Measurements from ENCODE around the gene PRPF31. TPM values are rescaled to one million over a fixed set of nuclear protein-coding genes. Genes with fewer than 3 reads are reported as not detected.

PRPF31 gene
- total and polyA plus RNA-seq, 8 donors: 14.4 to 47.1 (median 21.0) TPM

DNA sequence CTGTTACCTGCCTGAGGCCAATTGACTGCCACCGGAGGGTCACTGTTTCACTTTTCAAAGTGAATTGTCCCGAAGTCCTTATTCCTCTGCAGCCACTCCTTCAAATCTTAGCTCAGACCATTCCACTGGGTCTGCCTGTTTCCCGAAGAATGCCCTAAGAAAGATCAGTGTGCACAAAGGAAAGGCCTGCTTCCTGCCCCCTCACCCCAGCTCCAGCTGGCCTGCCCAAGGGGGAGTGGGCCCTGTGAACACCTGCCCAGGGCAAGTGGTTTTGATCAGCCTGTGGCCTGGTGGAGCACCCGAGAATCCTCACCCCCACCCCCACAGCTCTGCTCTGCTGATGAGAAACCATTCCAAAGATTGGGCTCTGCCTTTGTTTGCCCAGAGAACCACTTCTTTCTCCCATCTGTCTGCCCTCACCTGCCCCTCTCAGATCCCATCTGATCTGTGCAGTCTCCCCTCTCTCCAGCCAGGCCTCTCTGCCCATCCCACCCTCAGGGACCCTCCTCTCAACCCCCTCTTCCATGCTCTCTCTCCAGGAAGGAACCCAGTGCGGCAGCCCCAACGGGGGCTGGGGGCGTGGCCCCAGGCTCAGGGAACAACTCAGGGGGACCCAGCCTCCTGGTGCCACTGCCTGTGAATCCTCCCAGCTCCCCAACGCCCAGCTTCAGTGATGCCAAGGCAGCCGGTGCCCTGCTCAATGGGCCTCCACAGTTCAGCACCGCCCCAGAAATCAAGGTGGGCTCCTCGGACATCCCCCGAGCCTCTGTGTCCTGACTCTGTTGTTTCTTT lies 33.7 kb downstream of the PRPF31 start:
- Histone ChIP-seq H3K4me1 (no peaks in the 10 kb centered on the region), H3K9me3 (no peaks in the 10 kb centered on the region), H3K27me3 (no peaks in the 10 kb centered on the region), H3K4me3 (no peak overlapping the region), H3K36me3 (peaks cover 4 to 78% (median 63%) of the 10 kb centered on the region in 3 donors), H3K27ac (no peak overlapping the region)
- TF ChIP-seq, protein P1, sequence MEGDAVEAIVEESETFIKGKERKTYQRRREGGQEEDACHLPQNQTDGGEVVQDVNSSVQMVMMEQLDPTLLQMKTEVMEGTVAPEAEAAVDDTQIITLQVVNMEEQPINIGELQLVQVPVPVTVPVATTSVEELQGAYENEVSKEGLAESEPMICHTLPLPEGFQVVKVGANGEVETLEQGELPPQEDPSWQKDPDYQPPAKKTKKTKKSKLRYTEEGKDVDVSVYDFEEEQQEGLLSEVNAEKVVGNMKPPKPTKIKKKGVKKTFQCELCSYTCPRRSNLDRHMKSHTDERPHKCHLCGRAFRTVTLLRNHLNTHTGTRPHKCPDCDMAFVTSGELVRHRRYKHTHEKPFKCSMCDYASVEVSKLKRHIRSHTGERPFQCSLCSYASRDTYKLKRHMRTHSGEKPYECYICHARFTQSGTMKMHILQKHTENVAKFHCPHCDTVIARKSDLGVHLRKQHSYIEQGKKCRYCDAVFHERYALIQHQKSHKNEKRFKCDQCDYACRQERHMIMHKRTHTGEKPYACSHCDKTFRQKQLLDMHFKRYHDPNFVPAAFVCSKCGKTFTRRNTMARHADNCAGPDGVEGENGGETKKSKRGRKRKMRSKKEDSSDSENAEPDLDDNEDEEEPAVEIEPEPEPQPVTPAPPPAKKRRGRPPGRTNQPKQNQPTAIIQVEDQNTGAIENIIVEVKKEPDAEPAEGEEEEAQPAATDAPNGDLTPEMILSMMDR (IDR thresholded peaks at IDR 0.05): no peak
- intact Hi-C loops (cut with DNase I): no loop called here
- no peak for DNase-seq
- FAIRE-seq: no peak
- ATAC-seq: no peak
- WGBS, 2 donors: 83 to 89% methylated on average over 12 of the region's 12 CpGs

DNA sequence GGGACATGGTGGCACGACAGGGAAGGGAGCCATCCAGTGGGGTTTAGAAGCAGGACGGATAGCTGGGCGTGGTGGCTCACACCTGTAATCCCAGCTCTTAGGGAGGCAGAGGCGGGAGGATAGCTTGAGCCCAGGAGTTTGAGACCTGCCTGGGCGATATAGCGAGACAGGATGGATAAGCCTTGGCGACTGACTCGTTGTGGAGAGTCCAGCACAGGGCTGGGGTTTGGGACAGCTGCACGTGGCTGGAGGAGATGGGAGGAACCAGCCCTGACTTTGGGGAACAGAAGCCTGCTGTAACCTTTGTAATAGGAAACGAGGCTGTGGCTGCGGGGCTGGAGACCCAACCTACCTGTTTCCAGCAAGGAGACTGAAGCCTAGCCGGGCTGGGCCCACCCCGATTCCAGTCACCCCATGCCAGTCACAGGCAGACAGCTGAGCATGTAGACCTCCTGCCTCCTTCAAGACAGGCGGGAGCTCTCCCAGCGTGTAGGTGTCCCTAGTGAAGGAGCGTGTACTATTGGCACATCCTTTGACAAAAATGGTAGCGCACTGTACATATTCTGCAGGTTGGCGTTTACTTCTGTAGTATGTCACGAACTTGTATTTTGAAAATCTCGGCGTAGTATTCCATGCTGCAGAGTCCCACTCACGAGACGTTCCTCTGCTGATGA lies 35.9 kb downstream of the PRPF31 start:
- Histone ChIP-seq H3K27ac (no peak overlapping the region), H3K9me3 (no peaks in the 10 kb centered on the region), H3K27me3 (no peaks in the 10 kb centered on the region), H3K4me1 (no peaks in the 10 kb centered on the region), H3K36me3 (peaks cover 7 to 78% (median 53%) of the 10 kb centered on the region in 3 donors), H3K4me3 (no peak overlapping the region)
- ATAC-seq (no peak), DNase-seq (no peak), FAIRE-seq (no peak)
- WGBS, 2 donors: 83 to 86% methylated on average over 23 of the region's 23 CpGs
- intact Hi-C loops (cut with DNase I): no loop called here
- TF ChIP-seq, protein P1 (IDR thresholded peaks at IDR 0.05): no peak

DNA sequence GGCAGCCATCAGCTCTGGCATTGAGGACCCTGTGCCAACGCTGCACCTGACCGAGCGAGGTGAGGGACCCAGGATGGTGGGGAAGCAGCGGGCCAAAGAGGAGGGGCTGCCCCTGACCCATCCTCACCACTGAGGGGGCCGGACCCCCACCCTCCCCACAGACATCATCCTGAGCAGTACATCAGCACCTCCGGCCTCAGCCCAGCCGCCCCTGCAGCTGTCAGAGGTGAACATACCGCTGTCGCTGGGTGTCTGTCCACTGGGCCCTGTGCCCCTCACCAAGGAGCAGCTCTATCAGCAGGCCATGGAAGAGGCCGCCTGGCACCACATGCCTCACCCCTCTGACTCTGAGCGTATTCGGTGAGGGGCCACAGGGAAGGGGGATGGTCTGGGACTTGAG lies 36.7 kb downstream of the PRPF31 start:
- no peak for DNase-seq
- intact Hi-C loops (cut with DNase I): no loop called here
- H3K4me3 ChIP-seq: no peak overlapping the region
- no peak overlapping the region for H3K27ac ChIP-seq
- H3K36me3 ChIP-seq: peaks cover 8 to 78% (median 49%) of the 10 kb centered on the region in 3 donors
- FAIRE-seq: no peak
- no peaks in the 10 kb centered on the region for H3K9me3 ChIP-seq
- no peak for ATAC-seq
- H3K4me1 ChIP-seq: no peaks in the 10 kb centered on the region
- H3K27me3 ChIP-seq: no peaks in the 10 kb centered on the region
- TF ChIP-seq, protein P1 (IDR thresholded peaks at IDR 0.05): no peak
- 87 to 90% methylated on average over 12 of the region's 12 CpGs for WGBS, 2 donors

GRCh38 chr19:54152878-54153524 lies 37.4 kb downstream of the PRPF31 start:
- WGBS, 2 donors: 88 to 91% methylated on average over 24 to 25 of the region's 25 CpGs
- Histone ChIP-seq H3K27ac (no peak overlapping the region), H3K4me1 (no peaks in the 10 kb centered on the region), H3K4me3 (no peak overlapping the region), H3K9me3 (no peaks in the 10 kb centered on the region), H3K36me3 (peaks cover 8 to 79% (median 46%) of the 10 kb centered on the region in 3 donors), H3K27me3 (no peaks in the 10 kb centered on the region)
- TF ChIP-seq, protein P1 (IDR thresholded peaks at IDR 0.05): no peak
- FAIRE-seq (no peak), DNase-seq (peak in 1 of 6 donors; percentile 41), ATAC-seq (peak in 2 of 4 donors; percentile 15 to 17)
- intact Hi-C loops (cut with DNase I): no loop called here
